Motor neuron (in vitro differentiated cells): Measurements from ENCODE around the gene HSPBP1. TPM values are rescaled to one million over a fixed set of nuclear protein-coding genes. Genes with fewer than 3 reads are reported as not detected.
"Not testable (repeated sequence)": the region's sequence is repeated elsewhere in the genome, so short reads cannot be mapped to it uniquely, and the experiment has no call there.

Source experiments
- ATAC-seq, 8 experiments: fragments of 200-7000 bp; cut with Tn5 transposase; replicated peaks in 6 of 8; 2 replicates each; pipeline ENCODE4 v1.8.0; 2021; ENCODE audit warnings: mild to moderate bottlenecking in 8 of 8, moderate library complexity in 8 of 8
- H3K27ac ChIP-seq, 2 donors: fragments of 250-450 bp; sonication (Bioruptor Pico); 2 replicates each; pipeline ENCODE4 v1.9.0; 2021; ENCODE audit warnings: antibody characterized with exemption in 2 of 2, mild to moderate bottlenecking in 2 of 2, moderate library complexity in 1 of 2
- H3K4me1 ChIP-seq, 2 donors: fragments of 250-450 bp; sonication (Bioruptor Pico); replicated peaks in 1 of 2; 2 replicates each; pipeline ENCODE4 v1.6.1; 2021; ENCODE audit warnings: antibody characterized with exemption in 2 of 2, mild to moderate bottlenecking in 2 of 2, moderate library complexity in 1 of 2
- H3K4me3 ChIP-seq, 5 donors: fragments of 250-450 bp; sonication (Bioruptor Pico); 2 replicates each; pipeline ENCODE4 v1.9.0; 2021; ENCODE audit warnings: antibody characterized with exemption in 5 of 5, mild to moderate bottlenecking in 5 of 5, moderate library complexity in 4 of 5
- WGBS, 10 experiments: fragments of 450-650 bp; shearing (Covaris generic); methylation state at CpG; one replicate each; pipeline ENCODE4 v1.0.0; 2022; 5-methylcytosine and 5-hydroxymethylcytosine counted together
- in situ Hi-C, 9 experiments: fragments of 400-800 bp; cut with MboI; loops; one replicate each; pipeline ENCODE4 v1.15.0; 2021; ENCODE audit warnings: low sequenced_read_pairs in 9 of 9, low pct_unique_long_range_greater_than_20kb in 2 of 9; ENCODE audit not compliant: unreplicated experiment in 9 of 9
- total RNA-seq, 8 experiments: library from RNA; unstranded; fragments of 300-600 nt; gene quantifications; 2 replicates each; pipeline versions ENCODE4 v1.2.3 to v1.2.4, GENCODE V29; 2022

HSPBP1 gene
- total RNA-seq = 10 to 100 TPM; 20.6 to 37.3 (median 24.5) TPM

GRCh38 chr19:55279770-55280643, at the start of gene HSPBP1:
Gene HSPBP1, minus strand, starts transcription at chr19:55280110. Its CDS starts 502 bp downstream, at chr19:55279608.
- in situ Hi-C loops = no loop called here
- Histone ChIP-seq H3K27ac (peak within 1 kb of the TSS; percentile 70 to 95), H3K4me3 (peak within 1 kb of the TSS; percentile 52 to 63 (median 54)), H3K4me1 (peaks cover 22 to 37% of the 10 kb centered on the region in 2 donors)
- ATAC-seq = peak; percentile 85 to 94 (median 88)
- WGBS, 10 experiments = 17 to 20% methylated on average over 1 to 2 of the region's 52 CpGs; no CpG with 5 or more reads in 8 of the 10 experiments

DNA sequence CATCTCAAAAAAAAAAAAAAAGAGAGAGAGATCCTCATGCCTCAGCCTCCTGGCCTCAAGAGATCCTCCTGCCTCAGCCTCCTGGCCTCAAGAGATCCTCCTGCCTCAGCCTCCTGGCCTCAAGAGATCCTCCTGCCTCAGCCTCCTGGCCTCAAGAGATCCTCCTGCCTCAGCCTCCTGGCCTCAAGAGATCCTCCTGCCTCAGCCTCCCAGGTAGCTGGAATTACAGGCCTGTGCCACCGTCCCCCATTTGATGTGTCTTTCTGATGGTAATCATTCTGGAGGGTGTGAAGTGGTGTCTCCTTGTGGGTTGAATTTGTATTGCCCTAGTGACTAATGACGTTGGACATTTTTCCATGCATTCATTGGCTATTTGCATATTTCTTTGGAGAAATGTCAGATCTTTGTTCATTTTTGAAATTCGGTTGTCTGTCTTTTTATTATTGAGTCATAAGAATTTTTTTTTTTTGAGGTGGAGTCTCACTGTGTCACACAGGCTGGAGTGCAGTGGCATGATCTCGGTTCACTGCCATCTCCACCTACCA, 48.9 kb upstream of the HSPBP1 start:
- in situ Hi-C loops, H3K27ac ChIP-seq, H3K4me1 ChIP-seq, H3K4me3 ChIP-seq: not testable (repeated sequence)
- WGBS, 10 experiments = 14 to 91% (median 67%) methylated on average over 1 to 4 of the region's 4 CpGs; no CpG with 5 or more reads in 1 of the 10 experiments
- ATAC-seq = peak in 2 of 8 experiments; percentile 56 to 67

DNA sequence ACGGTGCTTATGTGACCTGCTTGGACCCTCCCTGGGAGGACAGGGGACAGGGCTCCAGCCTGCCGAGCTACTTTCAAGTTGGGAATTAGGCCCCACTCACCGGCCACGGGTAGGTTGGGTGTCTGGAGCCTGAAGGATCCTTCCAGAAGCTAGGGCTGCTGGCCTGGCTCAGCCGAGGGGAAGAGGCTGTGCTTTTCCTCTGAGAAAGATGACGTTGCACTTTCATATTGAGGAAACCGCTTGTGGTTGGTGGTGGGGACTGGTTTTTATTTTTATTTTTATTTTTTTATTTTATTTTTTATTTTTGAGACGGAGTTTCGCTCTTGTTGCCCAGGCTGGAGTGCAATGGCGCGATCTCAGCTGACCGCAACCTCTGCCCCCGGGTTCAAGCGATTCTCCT, 45.3 kb upstream of the HSPBP1 start, which contains the start of gene TMEM150B:
TMEM150B (minus strand) TSS at position 170 of the 400 bp plus-strand sequence. CDS start 4,305 bp downstream, outside the sequence.
- in situ Hi-C loops = no loop called here
- Histone ChIP-seq H3K4me3 (no peak within 1 kb of the TSS), H3K4me1 (no peaks in the 10 kb centered on the region), H3K27ac (no peak within 1 kb of the TSS)
- WGBS, 10 experiments = 81 to 100% (median 94%) methylated on average over 1 to 11 of the region's 14 CpGs; no CpG with 5 or more reads in 1 of the 10 experiments
- no peak for ATAC-seq

GRCh38 chr19:55324662-55325061, 44.8 kb upstream of the HSPBP1 start:
- Histone ChIP-seq H3K27ac (no peak overlapping the region), H3K4me3 (no peak overlapping the region), H3K4me1 (peaks cover 0 to 2% of the 10 kb centered on the region in 2 donors)
- no peak for ATAC-seq
- in situ Hi-C loops = no loop called here
- 71 to 91% methylated on average over 1 to 4 of the region's 6 CpGs; no CpG with 5 or more reads in 8 of the 10 experiments for WGBS, 10 experiments

- no peak overlapping the region for H3K4me3 ChIP-seq
- 60 to 89% (median 67%) methylated on average over 1 to 4 of the region's 12 CpGs; no CpG with 5 or more reads in 7 of the 10 experiments for WGBS, 10 experiments
- H3K4me1 ChIP-seq = peaks cover 0 to 2% of the 10 kb centered on the region in 2 donors
- ATAC-seq = no peak
- in situ Hi-C loops = no loop called here
- H3K27ac ChIP-seq = no peak overlapping the region
Measured at GRCh38 chr19:55322204-55322885, 42.4 kb upstream of the HSPBP1 start.

GRCh38 chr19:55321466-55322137, 41.7 kb upstream of the HSPBP1 start:
- peaks cover 0 to 2% of the 10 kb centered on the region in 2 donors for H3K4me1 ChIP-seq
- in situ Hi-C loops = no loop called here
- ATAC-seq = no peak
- no peak overlapping the region for H3K4me3 ChIP-seq
- whole genome bisulfite sequencing, 10 experiments = 20 to 100% (median 75%) methylated on average over 1 to 5 of the region's 9 CpGs; no CpG with 5 or more reads in 4 of the 10 experiments
- no peak overlapping the region for H3K27ac ChIP-seq

GRCh38 chr19:55320844-55321419, 41.0 kb upstream of the HSPBP1 start:
- Histone ChIP-seq H3K4me3 (no peak overlapping the region), H3K4me1 (peaks cover 0 to 2% of the 10 kb centered on the region in 2 donors), H3K27ac (no peak overlapping the region)
- in situ Hi-C loops = no loop called here
- no peak for ATAC-seq
- 40 to 73% methylated on average over 1 to 2 of the region's 8 CpGs; no CpG with 5 or more reads in 8 of the 10 experiments for WGBS, 10 experiments

- Histone ChIP-seq H3K4me1 (peaks cover 0 to 2% of the 10 kb centered on the region in 2 donors), H3K27ac (no peak overlapping the region), H3K4me3 (peak overlapping the region in 2 of 5 donors; percentile 15 to 16)
- WGBS, 10 experiments = 0 to 52% (median 13%) methylated on average over 1 to 13 of the region's 21 CpGs; no CpG with 5 or more reads in 4 of the 10 experiments
- peak; percentile 76 to 98 (median 94) for ATAC-seq
- in situ Hi-C loops = no loop called here
Measured at GRCh38 chr19:55319785-55320184, 39.9 kb upstream of the HSPBP1 start.

DNA sequence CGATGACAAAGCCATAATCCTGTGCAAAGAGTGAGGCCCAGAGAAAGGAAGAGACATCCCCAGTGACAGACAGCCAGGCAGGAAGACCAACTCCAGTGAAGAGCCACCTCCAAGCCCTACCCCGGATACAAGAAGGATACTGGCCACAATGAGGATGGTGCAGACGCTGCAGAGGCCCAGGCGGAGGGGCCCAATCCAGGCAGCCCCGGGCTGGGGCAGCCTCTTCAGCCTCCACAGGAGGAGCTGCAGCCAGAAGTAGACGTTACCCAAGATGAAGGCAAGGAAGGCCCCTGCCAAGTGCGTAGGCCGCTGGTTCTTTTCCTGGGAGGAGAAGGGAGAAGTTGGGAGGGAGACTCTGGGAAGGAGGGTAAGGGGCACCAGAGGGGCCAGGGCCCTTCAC, 36.7 kb upstream of the HSPBP1 start:
- ATAC-seq = no peak
- WGBS, 10 experiments = 53 to 87% (median 86%) methylated on average over 1 to 6 of the region's 8 CpGs; no CpG with 5 or more reads in 7 of the 10 experiments

DNA sequence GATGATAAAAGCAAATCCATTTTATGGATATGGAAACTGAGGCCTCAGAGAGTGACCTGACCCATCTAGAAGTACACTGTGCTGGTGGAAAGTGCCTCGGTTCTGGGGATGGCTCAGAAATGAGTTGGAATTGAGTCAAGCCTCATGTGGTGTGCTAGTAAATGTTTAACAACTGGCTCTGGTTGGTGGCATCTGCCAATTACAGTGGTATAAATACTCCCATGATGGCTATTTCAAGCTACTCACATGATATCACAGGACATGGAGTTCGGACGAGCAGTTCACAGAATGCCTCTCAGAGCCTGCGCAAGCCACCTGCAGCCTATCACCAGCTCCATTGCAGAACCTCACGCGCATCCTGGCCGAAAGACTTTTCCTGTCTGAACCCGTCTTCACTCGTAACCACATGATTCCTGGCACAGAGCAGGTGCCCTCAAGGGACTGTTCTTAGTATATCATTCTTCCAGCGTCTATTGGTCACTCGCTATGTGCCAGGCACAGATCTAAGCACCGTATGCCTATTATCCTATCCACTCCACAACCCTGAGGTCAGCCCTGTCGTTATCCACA, 36.1 kb upstream of the HSPBP1 start:
- H3K27ac ChIP-seq = no peak overlapping the region
- WGBS, 10 experiments = 50 to 80% (median 60%) methylated on average over 2 to 7 of the region's 13 CpGs; no CpG with 5 or more reads in 5 of the 10 experiments
- in situ Hi-C loops = no loop called here
- H3K4me1 ChIP-seq = peaks cover 0 to 2% of the 10 kb centered on the region in 2 donors
- ATAC-seq = no peak
- no peak overlapping the region for H3K4me3 ChIP-seq

More for the DNA sequence above, 36.7 kb upstream of the HSPBP1 start:
- Histone ChIP-seq H3K4me1 (peaks cover 0 to 2% of the 10 kb centered on the region in 2 donors), H3K4me3 (no peak overlapping the region), H3K27ac (no peak overlapping the region)
- in situ Hi-C loops = no loop called here

DNA sequence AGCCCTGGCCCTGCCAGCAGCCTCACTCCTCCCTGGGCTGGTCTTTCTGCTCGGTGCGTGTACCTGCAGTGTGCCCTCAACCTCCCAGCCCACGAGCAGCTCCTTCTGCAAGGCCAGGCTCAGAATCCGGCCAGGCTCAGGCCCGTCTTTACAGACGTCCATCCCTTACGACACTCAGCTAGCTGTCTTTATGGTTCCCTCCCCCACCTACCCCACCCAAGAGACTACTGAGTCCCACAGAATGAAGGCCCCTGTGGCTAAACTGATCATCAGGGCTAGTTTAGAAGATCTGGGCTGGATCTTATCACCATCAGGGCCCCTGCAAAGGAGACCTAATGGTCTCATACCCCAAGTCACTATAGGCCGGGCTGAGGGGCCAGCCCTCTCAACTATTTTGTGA, 34.5 kb upstream of the HSPBP1 start:
- H3K4me3 ChIP-seq = no peak overlapping the region
- 67 to 100% (median 87%) methylated on average over 1 to 4 of the region's 8 CpGs; no CpG with 5 or more reads in 4 of the 10 experiments for WGBS, 10 experiments
- ATAC-seq = no peak
- in situ Hi-C loops = no loop called here
- peaks cover 0 to 7% of the 10 kb centered on the region in 2 donors for H3K4me1 ChIP-seq
- H3K27ac ChIP-seq = no peak overlapping the region
